NCI-H526 treated with DMSO at 0.1 percent for 48 hours (cell line): Measurements from ENCODE around the gene MAEA.
"Not testable (repeated sequence)": the region's sequence is repeated elsewhere in the genome, so short reads cannot be mapped to it uniquely, and the experiment has no call there.

Experiments
- DNase-seq: peaks from one replicate; lab custom pipeline; 2025; lab: John Stamatoyannopoulos, UW

MAEA gene

GRCh38 chr4:1321946-1322650 is 32.4 kb downstream of the MAEA start:
- DNase-seq = no peak

- DNase-seq = no peak
These were observed 33.6 kb downstream of the MAEA start for GRCh38 chr4:1323280-1323634.

GRCh38 chr4:1323635-1324442 is 34.1 kb downstream of the MAEA start:
- DNase-seq = no peak

- not testable (repeated sequence) for DNase-seq
These were observed 34.9 kb downstream of the MAEA start for GRCh38 chr4:1324443-1325175.

- DNase-seq = no peak
These were observed 35.4 kb downstream of the MAEA start for GRCh38 chr4:1325176-1325480.

GRCh38 chr4:1325681-1326635 is 36.3 kb downstream of the MAEA start:
- DNase-seq = no peak

GRCh38 chr4:1326751-1327525 is 37.2 kb downstream of the MAEA start:
- no peak for DNase-seq

- no peak for DNase-seq
These were observed 38.0 kb downstream of the MAEA start for GRCh38 chr4:1327526-1328266.

- no peak for DNase-seq
These were observed 38.8 kb downstream of the MAEA start for GRCh38 chr4:1328267-1329155.

GRCh38 chr4:1329408-1330371 is 40.0 kb downstream of the MAEA start:
- DNase-seq = no peak

GRCh38 chr4:1330761-1331590 is 41.3 kb downstream of the MAEA start:
- peak; percentile 15 for DNase-seq

- no peak for DNase-seq
These were observed 42.1 kb downstream of the MAEA start for GRCh38 chr4:1331591-1332353.

- DNase-seq = no peak
These were observed 43.0 kb downstream of the MAEA start for GRCh38 chr4:1332686-1333085.

- DNase-seq = no peak
These were observed 43.6 kb downstream of the MAEA start for GRCh38 chr4:1333256-1333655.

- DNase-seq = not testable (repeated sequence)
These were observed 44.3 kb downstream of the MAEA start for GRCh38 chr4:1333851-1334578.

- no peak for DNase-seq
These were observed 44.8 kb downstream of the MAEA start for GRCh38 chr4:1334579-1334895.
